ENCODE measurements around the gene OR6J1. TPM values are rescaled to one million over a fixed set of nuclear protein-coding genes. Genes with fewer than 3 reads are reported as not detected.

Gene OR6J1
- polyA plus RNA-seq, 3 donors from 2014 or later, result not detected

DNA sequence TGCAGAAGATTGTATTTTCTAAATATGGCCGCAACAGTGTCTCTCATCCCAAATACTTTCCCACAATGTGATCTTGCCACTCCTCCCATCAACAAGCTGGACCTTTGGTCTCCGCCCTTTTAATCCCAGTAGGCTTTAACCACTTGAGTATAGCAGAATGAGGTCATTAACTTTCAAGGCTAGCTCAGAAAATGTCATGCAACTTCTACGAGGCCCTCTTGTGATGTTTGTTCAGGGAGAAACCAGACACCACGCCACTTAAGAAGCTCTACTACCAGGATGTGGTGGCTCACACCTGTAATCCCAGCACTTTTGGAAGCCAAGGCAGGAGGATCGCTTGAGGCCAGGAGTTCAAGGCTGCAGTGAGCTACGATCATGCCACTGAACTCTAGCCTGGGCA, 20.1 kb upstream of the OR6J1 start:
- no peak overlapping the region for H3K27ac Mint-ChIP-seq
- H3K4me3 Mint-ChIP-seq, result no peak overlapping the region
- H3K27me3 Mint-ChIP-seq (ENCODE audit: low read depth in 3 of 3), result peaks cover 0 to 5% (median 0%) of the 10 kb centered on the region in 3 donors
- peaks cover 0 to 1% (median 0%) of the 10 kb centered on the region in 6 donors for H3K9me3 Mint-ChIP-seq
- H3K4me1 Mint-ChIP-seq, result no peaks in the 10 kb centered on the region
- H3K36me3 Mint-ChIP-seq, result no peaks in the 10 kb centered on the region
- no peak for DNase-seq

GRCh38 chr14:22660654-22661053, 16.5 kb upstream of the OR6J1 start:
- no peak for DNase-seq
- Mint-ChIP-seq H3K4me3 (no peak overlapping the region), H3K4me1 (no peaks in the 10 kb centered on the region), H3K9me3 (no peaks in the 10 kb centered on the region), H3K27ac (no peak overlapping the region), H3K36me3 (no peaks in the 10 kb centered on the region), H3K27me3 (ENCODE audit: low read depth in 3 of 3) (peaks cover 0 to 2% (median 1%) of the 10 kb centered on the region in 3 donors)

- Mint-ChIP-seq H3K27ac (no peak overlapping the region), H3K4me1 (no peaks in the 10 kb centered on the region), H3K9me3 (no peaks in the 10 kb centered on the region), H3K4me3 (no peak overlapping the region), H3K36me3 (no peaks in the 10 kb centered on the region), H3K27me3 (ENCODE audit: low read depth in 3 of 3) (peaks cover 1 to 2% (median 2%) of the 10 kb centered on the region in 3 donors)
- DNase-seq, result no peak
Observed at GRCh38 chr14:22658946-22659345, 14.8 kb upstream of the OR6J1 start.

- H3K4me3 Mint-ChIP-seq, result no peak overlapping the region
- DNase-seq, result no peak
- H3K27me3 Mint-ChIP-seq (ENCODE audit: low read depth in 3 of 3), result peaks cover under 1 to 6% (median 2%) of the 10 kb centered on the region in 3 donors
- H3K4me1 Mint-ChIP-seq, result no peaks in the 10 kb centered on the region
- no peaks in the 10 kb centered on the region for H3K9me3 Mint-ChIP-seq
- no peaks in the 10 kb centered on the region for H3K36me3 Mint-ChIP-seq
- no peak overlapping the region for H3K27ac Mint-ChIP-seq
Observed at GRCh38 chr14:22657861-22658260, 13.7 kb upstream of the OR6J1 start.

DNA sequence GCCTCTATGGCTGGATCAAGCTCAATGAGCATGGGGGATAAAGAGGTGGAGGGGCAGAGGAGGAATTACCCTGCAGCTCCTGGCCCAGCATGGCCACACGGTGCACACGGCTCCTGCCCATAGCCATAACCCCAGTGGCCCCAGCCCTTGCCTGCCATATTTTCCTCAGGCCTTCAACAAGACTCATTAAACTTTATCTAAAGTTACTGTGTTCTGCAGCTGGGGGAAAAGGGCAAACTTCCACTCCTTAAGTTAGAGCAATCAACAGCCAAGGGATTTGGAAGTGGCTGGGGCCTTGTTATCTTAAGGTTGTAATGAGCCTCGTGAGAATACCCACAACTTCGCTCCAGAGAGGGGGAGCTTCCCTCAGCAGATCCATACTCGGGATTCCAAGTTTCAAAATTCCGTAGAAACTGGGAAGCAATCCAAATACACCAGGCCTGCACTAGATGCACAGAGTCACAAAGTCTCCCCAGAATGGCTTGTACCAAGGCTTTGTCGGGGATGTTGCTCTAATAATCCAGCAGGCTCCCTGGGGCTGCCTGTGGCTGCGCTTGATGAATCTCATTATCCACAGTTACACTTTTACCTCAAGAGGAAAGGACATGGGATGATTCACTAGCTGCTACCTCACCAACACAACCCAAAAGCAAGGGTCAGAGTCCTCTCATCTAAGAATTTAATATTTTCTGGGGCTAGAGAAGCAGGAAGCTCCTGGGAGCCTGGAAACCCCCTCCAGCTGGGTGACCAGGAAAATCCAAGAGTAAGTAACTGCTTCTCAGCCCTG, 13.0 kb upstream of the OR6J1 start:
- DNase-seq, result no peak
- H3K36me3 Mint-ChIP-seq, result no peaks in the 10 kb centered on the region
- H3K27me3 Mint-ChIP-seq (ENCODE audit: low read depth in 3 of 3), result peaks cover 0 to 6% (median 2%) of the 10 kb centered on the region in 3 donors
- H3K4me3 Mint-ChIP-seq, result no peak overlapping the region
- no peaks in the 10 kb centered on the region for H3K9me3 Mint-ChIP-seq
- no peaks in the 10 kb centered on the region for H3K4me1 Mint-ChIP-seq
- H3K27ac Mint-ChIP-seq, result no peak overlapping the region

DNA sequence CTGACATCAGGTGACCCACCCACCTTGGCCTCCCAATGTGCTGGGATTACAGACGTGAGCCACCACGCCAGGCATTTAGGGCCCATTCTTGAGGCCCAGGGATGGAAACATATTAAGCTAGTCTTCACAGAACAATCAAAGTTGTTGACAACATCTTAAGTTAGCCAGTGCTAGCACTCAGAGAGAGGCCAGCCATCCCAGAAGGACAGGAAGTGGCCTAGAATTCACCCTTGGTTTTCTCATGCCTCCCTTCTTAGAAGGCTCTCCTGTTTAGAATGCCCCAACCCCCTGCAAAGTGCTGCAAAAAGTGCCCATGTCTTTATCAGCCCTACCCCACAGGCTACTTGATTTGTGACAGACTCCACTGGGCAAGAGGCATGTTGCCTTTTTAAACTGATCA, 12.1 kb upstream of the OR6J1 start:
- Mint-ChIP-seq H3K4me3 (no peak overlapping the region), H3K36me3 (no peaks in the 10 kb centered on the region), H3K27me3 (ENCODE audit: low read depth in 3 of 3) (peaks cover 0 to 7% (median 5%) of the 10 kb centered on the region in 3 donors), H3K4me1 (no peaks in the 10 kb centered on the region), H3K27ac (no peak overlapping the region), H3K9me3 (no peaks in the 10 kb centered on the region)
- no peak for DNase-seq

DNA sequence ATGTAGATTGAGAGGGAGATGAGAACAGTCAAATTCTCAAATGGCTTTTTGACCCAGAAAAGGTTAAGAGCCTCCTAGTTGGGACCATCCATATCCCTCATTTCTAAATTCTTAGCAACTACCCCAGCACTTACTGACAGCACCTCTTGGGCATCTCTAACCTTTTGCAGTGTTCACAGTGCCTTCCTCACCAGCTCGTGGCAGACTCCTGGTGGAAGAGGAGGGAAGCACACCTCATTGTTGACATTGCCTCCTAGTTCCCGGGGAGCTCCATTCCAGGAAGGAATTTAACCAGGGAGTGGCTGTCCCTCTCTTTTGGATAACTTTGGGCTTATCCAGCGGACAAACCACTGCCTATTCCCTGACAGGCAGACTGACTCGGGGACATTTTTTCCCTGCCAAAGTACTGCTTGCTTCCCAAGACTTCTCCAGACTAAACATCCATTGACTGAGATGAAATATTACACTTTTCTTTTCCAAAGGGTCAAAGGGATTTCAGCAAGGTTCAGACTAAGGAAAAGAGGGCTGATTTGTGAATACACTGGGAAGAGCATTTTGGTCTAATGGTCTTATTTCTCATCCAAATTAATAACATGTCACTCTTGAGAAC, 9.0 kb upstream of the OR6J1 start:
- H3K9me3 Mint-ChIP-seq, result no peaks in the 10 kb centered on the region
- DNase-seq, result peak; percentile 14 to 36 (median 32)
- H3K4me3 Mint-ChIP-seq, result no peak overlapping the region
- H3K36me3 Mint-ChIP-seq, result no peaks in the 10 kb centered on the region
- peaks cover 0 to 7% (median 5%) of the 10 kb centered on the region in 3 donors for H3K27me3 Mint-ChIP-seq (ENCODE audit: low read depth in 3 of 3)
- no peaks in the 10 kb centered on the region for H3K4me1 Mint-ChIP-seq
- no peak overlapping the region for H3K27ac Mint-ChIP-seq

GRCh38 chr14:22651586-22651985, 7.4 kb upstream of the OR6J1 start:
- Mint-ChIP-seq H3K27me3 (ENCODE audit: low read depth in 3 of 3) (peaks cover 0 to 13% (median 5%) of the 10 kb centered on the region in 3 donors), H3K4me1 (no peaks in the 10 kb centered on the region), H3K4me3 (no peak overlapping the region), H3K9me3 (no peaks in the 10 kb centered on the region), H3K36me3 (no peaks in the 10 kb centered on the region), H3K27ac (no peak overlapping the region)
- DNase-seq, result no peak

DNA sequence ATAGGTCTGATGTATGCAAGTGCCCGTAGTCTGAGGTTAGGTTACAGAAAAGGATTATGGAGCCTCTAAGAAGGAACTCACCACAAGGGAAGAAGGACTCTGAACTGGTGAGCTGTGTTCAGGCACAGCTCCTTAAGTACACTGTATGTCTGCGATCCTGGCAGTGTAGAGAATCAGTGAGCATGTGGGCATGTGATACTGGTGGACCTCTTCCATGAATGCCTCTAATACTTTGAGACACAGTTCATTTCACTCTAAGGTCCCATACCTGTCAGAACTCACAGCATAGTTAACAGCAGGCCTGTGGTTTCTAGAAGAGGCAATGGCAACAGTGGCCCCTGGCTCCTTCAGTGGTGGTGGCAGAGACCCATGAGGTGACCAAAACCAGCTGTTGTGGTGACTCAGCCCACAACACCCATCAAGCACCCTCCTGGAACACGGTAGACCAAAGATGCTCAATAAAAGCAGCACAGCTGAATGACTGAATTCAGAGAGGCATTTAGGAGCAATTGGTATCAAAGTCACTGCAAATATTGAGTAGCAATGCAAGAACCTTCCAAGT, 6.9 kb upstream of the OR6J1 start:
- no peaks in the 10 kb centered on the region for H3K9me3 Mint-ChIP-seq
- peaks cover 0 to 13% (median 5%) of the 10 kb centered on the region in 3 donors for H3K27me3 Mint-ChIP-seq (ENCODE audit: low read depth in 3 of 3)
- H3K4me1 Mint-ChIP-seq, result no peaks in the 10 kb centered on the region
- DNase-seq, result no peak
- H3K36me3 Mint-ChIP-seq, result no peaks in the 10 kb centered on the region
- H3K4me3 Mint-ChIP-seq, result no peak overlapping the region
- no peak overlapping the region for H3K27ac Mint-ChIP-seq

GRCh38 chr14:22650046-22650739, 6.0 kb upstream of the OR6J1 start:
- no peak for DNase-seq
- Mint-ChIP-seq H3K36me3 (no peaks in the 10 kb centered on the region), H3K9me3 (no peaks in the 10 kb centered on the region), H3K27me3 (ENCODE audit: low read depth in 3 of 3) (peaks cover 0 to 11% (median 5%) of the 10 kb centered on the region in 3 donors), H3K4me1 (no peaks in the 10 kb centered on the region), H3K27ac (no peak overlapping the region), H3K4me3 (no peak overlapping the region)

GRCh38 chr14:22648506-22648905, 4.4 kb upstream of the OR6J1 start:
- Mint-ChIP-seq H3K36me3 (no peaks in the 10 kb centered on the region), H3K4me3 (no peak overlapping the region), H3K27ac (no peak overlapping the region), H3K27me3 (ENCODE audit: low read depth in 3 of 3) (peaks cover 0 to 13% (median 2%) of the 10 kb centered on the region in 3 donors), H3K9me3 (no peaks in the 10 kb centered on the region), H3K4me1 (no peaks in the 10 kb centered on the region)
- DNase-seq, result no peak

DNA sequence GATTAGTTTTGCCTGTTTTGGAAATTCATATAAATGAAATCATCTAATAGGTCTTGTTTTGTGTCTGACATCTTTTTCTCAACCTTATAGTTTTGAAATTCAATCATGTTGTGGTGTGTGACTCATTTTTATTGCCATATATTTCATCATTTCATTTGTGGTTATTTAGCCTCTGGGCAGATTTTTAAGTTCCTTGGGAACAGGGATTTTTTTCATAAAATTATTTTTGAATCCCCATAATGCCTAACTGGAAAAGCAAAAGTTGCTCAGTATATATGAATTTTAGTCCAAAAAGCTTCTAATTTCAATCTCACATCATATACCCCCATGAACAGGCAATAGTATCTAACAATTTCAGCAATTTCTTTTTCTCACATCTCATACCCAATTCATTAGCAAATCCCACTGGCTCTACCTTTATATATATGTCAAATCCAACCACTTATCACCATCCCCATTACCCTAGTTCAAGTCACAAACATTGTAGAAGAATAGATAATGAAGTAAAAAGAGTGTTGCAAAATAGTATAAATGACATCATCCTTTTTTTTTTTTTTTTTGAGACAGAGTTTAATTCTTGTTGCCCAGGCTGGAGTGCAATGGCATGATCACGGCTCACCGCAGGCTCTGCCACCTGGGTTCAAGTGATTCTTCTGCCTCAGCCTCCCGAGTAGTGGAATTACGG, 2.6 kb upstream of the OR6J1 start:
- Mint-ChIP-seq H3K27me3 (ENCODE audit: low read depth in 3 of 3) (peaks cover 0 to 8% (median 0%) of the 10 kb centered on the region in 3 donors), H3K36me3 (no peaks in the 10 kb centered on the region), H3K4me3 (no peak overlapping the region), H3K9me3 (no peaks in the 10 kb centered on the region), H3K4me1 (no peaks in the 10 kb centered on the region), H3K27ac (no peak overlapping the region)
- DNase-seq, result no peak

DNA sequence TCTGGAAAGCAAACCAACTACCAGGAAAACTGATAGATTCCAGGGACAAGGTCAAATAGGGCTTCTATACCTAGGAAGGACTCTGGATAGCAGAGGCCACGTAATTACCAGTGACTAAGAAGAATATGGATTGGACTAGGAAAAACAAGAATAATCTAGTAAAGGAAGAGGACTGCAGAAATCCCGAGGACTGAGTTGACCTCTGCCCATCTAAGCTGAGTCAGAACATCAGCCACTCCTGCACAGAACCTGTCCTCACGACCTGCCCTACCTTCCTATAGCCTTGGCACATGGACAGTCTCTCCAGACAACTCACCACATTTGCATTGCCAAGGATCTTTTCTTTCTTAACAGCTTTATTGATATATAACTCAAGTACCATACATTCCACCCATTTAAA, 2.3 kb downstream of the OR6J1 start:
- Mint-ChIP-seq H3K9me3 (no peaks in the 10 kb centered on the region), H3K4me1 (no peaks in the 10 kb centered on the region), H3K4me3 (no peak overlapping the region), H3K36me3 (no peaks in the 10 kb centered on the region), H3K27me3 (ENCODE audit: low read depth in 3 of 3) (peaks cover 0 to 4% (median 0%) of the 10 kb centered on the region in 3 donors), H3K27ac (no peak overlapping the region)
- DNase-seq, result no peak
